CD4-positive, alpha-beta T cell (primary cell): Measurements from ENCODE around the gene PAPPA. TPM values are rescaled to one million over a fixed set of nuclear protein-coding genes. Genes with fewer than 3 reads are reported as not detected.

Experiments used
- ATAC-seq: fragments of 200-7000 bp; cut with Tn5 transposase; one replicate; pipeline ENCODE4 v1.10.0; 2022; ENCODE audit warnings: mild to moderate bottlenecking; ENCODE audit not compliant: poor library complexity
- CTCF ChIA-PET: fragments of 350-600 bp; sonication (Branson Sonifier 250); formaldehyde crosslinking; loops from one replicate; lab custom pipeline; 2021; ENCODE audit warnings: antibody characterized with exemption, inconsistent platforms; lab: Charles Lee
- POLR2A ChIA-PET: fragments of 350-600 bp; sonication (Branson Sonifier 250); formaldehyde crosslinking; loops from one replicate; lab custom pipeline; 2021; ENCODE audit warnings: antibody characterized with exemption, inconsistent platforms; lab: Charles Lee
- DNase-seq, 14 experiments: peaks; one replicate each; pipeline ENCODE4 v3.0.0-alpha.2; 2013 to 2020; ENCODE audit warnings: mixed read lengths in 2 of 14
- H3K27ac ChIP-seq, 2 donors: one replicate each; pipeline versions ENCODE4 v1.5.1 to v1.7.0; 2013; ENCODE audit warnings: low read length in 2 of 2, low read depth in 1 of 2, mild to moderate bottlenecking in 1 of 2
- H3K27me3 ChIP-seq, 2 experiments: 1 replicate in 1 of 2; 2 replicates in 1 of 2; pipeline versions ENCODE4 v1.6.1 to v1.7.0; 2013; ENCODE audit warnings: low read length in 2 of 2, control low read depth in 1 of 2, mild to moderate bottlenecking in 1 of 2, moderate library complexity in 1 of 2; ENCODE audit not compliant: insufficient read depth in 2 of 2, control insufficient read depth in 1 of 2
- H3K36me3 ChIP-seq: one replicate; pipeline ENCODE4 v1.6.1; 2013; ENCODE audit warnings: low read length, control low read depth; ENCODE audit not compliant: insufficient read depth
- H3K4me1 ChIP-seq: one replicate; pipeline ENCODE4 v1.6.1; 2013; ENCODE audit warnings: low read length, control low read depth; ENCODE audit not compliant: insufficient read depth
- H3K4me3 ChIP-seq: one replicate; pipeline ENCODE4 v1.5.1; 2013; ENCODE audit warnings: mild to moderate bottlenecking, low read length, moderate library complexity
- H3K9me3 ChIP-seq, 2 experiments: 1 replicate in 1 of 2; 2 replicates in 1 of 2; pipeline versions ENCODE4 v1.6.1 to v1.7.0; 2013; ENCODE audit warnings: low read length in 2 of 2, mild to moderate bottlenecking in 2 of 2, control low read depth in 1 of 2, moderate library complexity in 1 of 2; ENCODE audit not compliant: control insufficient read depth in 1 of 2, insufficient read depth in 1 of 2
- H3K27ac Mint-ChIP-seq: one replicate; pipeline ENCODE4 v1.8.0; 2020; ENCODE audit warnings: mixed read lengths
- H3K27me3 Mint-ChIP-seq: one replicate; pipeline ENCODE4 v1.8.0; 2021; ENCODE audit warnings: mixed read lengths
- H3K36me3 Mint-ChIP-seq: one replicate; pipeline ENCODE4 v1.8.0; 2021; ENCODE audit warnings: low read depth, mixed read lengths
- H3K4me1 Mint-ChIP-seq: one replicate; pipeline ENCODE4 v1.8.0; 2021; ENCODE audit warnings: low read depth, mixed read lengths
- H3K4me3 Mint-ChIP-seq: one replicate; pipeline ENCODE4 v1.8.0; 2020; ENCODE audit warnings: mild to moderate bottlenecking, mixed read lengths
- H3K9me3 Mint-ChIP-seq: one replicate; pipeline ENCODE4 v1.8.0; 2020; ENCODE audit warnings: mixed read lengths
- intact Hi-C, 2 experiments: fragments of 100-400 bp; cut with DNase I in 1 of 2; cut with micrococcal nuclease in 1 of 2; formaldehyde crosslinking; loops; one replicate each; pipeline versions ENCODE4 v1.15.1 to v1.9.0; 2023 to 2025; cut with DNase I, micrococcal nuclease
- total RNA-seq, 174 experiments: library from RNA in 2 of 174; stranded (reverse) in 2 of 174; gene quantifications; one replicate each; pipeline ENCODE4 v1.2.3 and lab custom pipeline; 2021 to 2026
- TF ChIP-seq, protein P1 (sequence below): fragments of 200-600 bp; IDR thresholded peaks from one replicate; pipeline ENCODE4 v1.8.0; 2022; ENCODE audit warnings: antibody characterized with exemption, mild to moderate bottlenecking

PAPPA gene
- total RNA-seq, 2 experiments from 2014 or later = 0.03 TPM; not detected in 1

DNA sequence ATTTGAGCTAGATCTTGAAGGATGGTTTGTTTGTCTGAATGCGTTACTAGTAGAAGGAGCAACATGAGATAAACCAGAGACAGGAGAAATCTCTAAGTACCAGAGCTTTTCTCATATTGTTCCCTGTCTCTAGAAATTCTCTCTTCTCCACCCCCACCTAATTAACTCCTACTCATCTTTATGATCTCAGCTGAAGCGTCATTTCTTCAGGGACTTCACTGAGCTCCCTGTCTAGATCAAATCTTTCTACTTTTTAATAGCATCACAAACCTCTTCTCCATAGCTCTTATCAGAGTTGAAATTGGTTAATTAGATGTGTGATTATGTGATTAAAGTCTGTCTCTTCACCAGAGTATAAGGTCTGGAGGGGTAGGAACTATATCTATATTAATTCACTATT, 226.2 kb downstream of the PAPPA start:
- no peaks in the 10 kb centered on the region for H3K9me3 ChIP-seq
- POLR2A ChIA-PET = no interaction called here
- no peak for DNase-seq
- intact Hi-C loops = no loop called here
- TF ChIP-seq, protein P1, sequence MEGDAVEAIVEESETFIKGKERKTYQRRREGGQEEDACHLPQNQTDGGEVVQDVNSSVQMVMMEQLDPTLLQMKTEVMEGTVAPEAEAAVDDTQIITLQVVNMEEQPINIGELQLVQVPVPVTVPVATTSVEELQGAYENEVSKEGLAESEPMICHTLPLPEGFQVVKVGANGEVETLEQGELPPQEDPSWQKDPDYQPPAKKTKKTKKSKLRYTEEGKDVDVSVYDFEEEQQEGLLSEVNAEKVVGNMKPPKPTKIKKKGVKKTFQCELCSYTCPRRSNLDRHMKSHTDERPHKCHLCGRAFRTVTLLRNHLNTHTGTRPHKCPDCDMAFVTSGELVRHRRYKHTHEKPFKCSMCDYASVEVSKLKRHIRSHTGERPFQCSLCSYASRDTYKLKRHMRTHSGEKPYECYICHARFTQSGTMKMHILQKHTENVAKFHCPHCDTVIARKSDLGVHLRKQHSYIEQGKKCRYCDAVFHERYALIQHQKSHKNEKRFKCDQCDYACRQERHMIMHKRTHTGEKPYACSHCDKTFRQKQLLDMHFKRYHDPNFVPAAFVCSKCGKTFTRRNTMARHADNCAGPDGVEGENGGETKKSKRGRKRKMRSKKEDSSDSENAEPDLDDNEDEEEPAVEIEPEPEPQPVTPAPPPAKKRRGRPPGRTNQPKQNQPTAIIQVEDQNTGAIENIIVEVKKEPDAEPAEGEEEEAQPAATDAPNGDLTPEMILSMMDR = no peak
- H3K4me3 ChIP-seq = no peak overlapping the region
- H3K4me3 Mint-ChIP-seq = no peak overlapping the region
- H3K4me1 Mint-ChIP-seq = no peaks in the 10 kb centered on the region
- no peaks in the 10 kb centered on the region for H3K27me3 ChIP-seq
- H3K27ac Mint-ChIP-seq = no peak overlapping the region
- H3K4me1 ChIP-seq = no peaks in the 10 kb centered on the region
- H3K9me3 Mint-ChIP-seq = no peaks in the 10 kb centered on the region
- H3K27ac ChIP-seq = no peak overlapping the region
- CTCF ChIA-PET = no interaction called here
- H3K36me3 Mint-ChIP-seq = no peaks in the 10 kb centered on the region
- ATAC-seq = no peak
- no peaks in the 10 kb centered on the region for H3K36me3 ChIP-seq
- no peaks in the 10 kb centered on the region for H3K27me3 Mint-ChIP-seq

- Mint-ChIP-seq H3K27ac (no peak overlapping the region), H3K4me1 (no peaks in the 10 kb centered on the region), H3K9me3 (no peaks in the 10 kb centered on the region), H3K4me3 (no peak overlapping the region), H3K36me3 (no peaks in the 10 kb centered on the region), H3K27me3 (no peaks in the 10 kb centered on the region)
- ATAC-seq = no peak
- Histone ChIP-seq H3K9me3 (no peaks in the 10 kb centered on the region), H3K27ac (no peak overlapping the region), H3K36me3 (no peaks in the 10 kb centered on the region), H3K4me1 (no peaks in the 10 kb centered on the region), H3K27me3 (no peaks in the 10 kb centered on the region), H3K4me3 (no peak overlapping the region)
- DNase-seq = no peak
- TF ChIP-seq, protein P1 = no peak
- ChIA-PET CTCF (no interaction called here), POLR2A (no interaction called here)
- intact Hi-C loops = no loop called here
These were observed 227.0 kb downstream of the PAPPA start for GRCh38 chr9:116380496-116380995.

DNA sequence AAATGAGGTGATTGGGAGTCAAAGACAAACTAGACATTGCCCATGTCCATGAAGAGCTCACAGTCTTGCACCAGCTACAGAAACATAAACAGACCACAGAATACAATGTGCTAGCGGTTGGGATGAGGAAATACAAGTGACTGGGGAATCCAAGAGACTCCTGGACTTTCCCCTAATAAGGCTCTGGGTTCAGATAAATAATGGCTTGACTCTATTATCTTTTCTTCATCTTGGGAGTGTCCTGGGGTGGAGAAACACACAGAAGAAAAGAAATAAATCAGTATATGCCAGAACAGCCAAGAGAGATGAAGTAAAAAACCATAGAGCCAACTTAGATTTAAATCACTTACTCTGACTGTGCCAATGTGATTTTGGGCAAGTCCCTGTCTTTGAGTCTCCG, 227.8 kb downstream of the PAPPA start:
- ChIA-PET CTCF (no interaction called here), POLR2A (no interaction called here)
- ATAC-seq (no peak), DNase-seq (no peak)
- Histone ChIP-seq H3K9me3 (no peaks in the 10 kb centered on the region), H3K27ac (no peak overlapping the region), H3K27me3 (no peaks in the 10 kb centered on the region), H3K4me3 (no peak overlapping the region), H3K36me3 (no peaks in the 10 kb centered on the region), H3K4me1 (no peaks in the 10 kb centered on the region)
- intact Hi-C loops = no loop called here
- Mint-ChIP-seq H3K36me3 (no peaks in the 10 kb centered on the region), H3K9me3 (no peaks in the 10 kb centered on the region), H3K4me1 (no peaks in the 10 kb centered on the region), H3K4me3 (no peak overlapping the region), H3K27me3 (no peaks in the 10 kb centered on the region), H3K27ac (no peak overlapping the region)
- TF ChIP-seq, protein P1 = no peak
